Stimulated activated CD8-positive, alpha-beta memory T cell treated with anti-CD3 and anti-CD28 coated beads, Interleukin-15, amount 100 ng/mL, for 24 hours (primary cell): ENCODE data around the gene SCEL.
"Not testable (repeated sequence)": the region's sequence is repeated elsewhere in the genome, so short reads cannot be mapped to it uniquely, and the experiment has no call there.

Experiments
- DNase-seq: peaks from one replicate; pipeline ENCODE4 v3.0.0-alpha.2; 2020; ENCODE audit warnings: low read depth

SCEL gene

GRCh38 chr13:77558016-77558415, 22.5 kb downstream of the SCEL start:
- DNase-seq = no peak

- DNase-seq = no peak
Measured at GRCh38 chr13:77563111-77563510, 27.6 kb downstream of the SCEL start.

DNA sequence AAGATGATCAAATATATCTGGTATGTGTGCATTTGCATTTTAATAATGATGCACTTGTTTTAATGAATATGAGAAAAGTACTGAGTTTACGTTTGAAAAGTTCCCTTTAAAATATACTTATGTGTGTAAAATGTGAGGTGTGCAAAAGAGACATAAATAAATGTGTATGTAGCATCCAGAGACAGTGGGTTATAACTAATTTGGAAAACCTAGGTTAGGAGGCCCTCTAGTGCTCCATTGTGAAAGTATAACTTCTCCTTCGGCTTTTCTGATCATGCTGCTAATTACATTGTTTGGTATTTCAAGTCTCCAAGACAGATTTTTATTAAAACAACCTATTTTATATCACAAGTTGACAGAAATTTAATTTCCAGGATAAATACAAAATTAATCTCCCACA, 30.1 kb downstream of the SCEL start:
- DNase-seq = no peak

DNA sequence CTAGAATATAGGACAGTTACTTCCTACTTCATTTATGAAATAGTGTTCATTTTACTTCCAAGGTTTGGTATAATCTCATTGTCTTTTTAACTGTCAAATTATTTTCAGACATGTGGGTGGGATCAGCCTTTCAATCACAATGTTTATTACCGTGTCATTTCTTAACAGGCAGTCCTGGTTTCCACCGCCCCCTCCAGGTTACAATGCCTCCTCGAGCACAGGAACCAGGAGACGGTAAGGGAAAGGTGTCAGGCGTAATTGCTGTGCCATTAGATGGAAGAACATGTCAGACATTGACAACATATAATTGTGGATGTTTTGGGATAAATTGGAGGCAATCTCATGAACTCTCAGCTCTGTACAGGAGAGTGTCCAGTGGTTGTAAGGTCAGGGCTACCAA, 36.5 kb downstream of the SCEL start:
- no peak for DNase-seq

DNA sequence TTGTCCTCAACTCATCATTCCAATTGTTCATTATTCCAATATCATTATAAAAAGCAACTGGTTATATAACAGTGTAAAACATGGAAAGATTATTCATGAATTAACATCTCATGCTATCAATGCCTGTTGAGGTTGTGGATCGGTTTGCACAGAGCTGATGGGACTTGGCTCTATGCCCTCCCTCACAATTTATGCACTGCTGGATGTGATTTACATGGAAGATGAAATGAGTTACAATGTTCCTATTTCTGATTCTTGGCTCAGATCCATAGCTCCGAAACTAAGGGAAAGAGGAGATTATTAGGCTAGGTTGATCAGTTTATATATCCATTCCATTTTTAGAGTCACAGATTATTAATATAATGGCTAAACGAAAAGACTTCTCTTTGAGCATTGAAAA, 38.6 kb downstream of the SCEL start:
- no peak for DNase-seq

DNA sequence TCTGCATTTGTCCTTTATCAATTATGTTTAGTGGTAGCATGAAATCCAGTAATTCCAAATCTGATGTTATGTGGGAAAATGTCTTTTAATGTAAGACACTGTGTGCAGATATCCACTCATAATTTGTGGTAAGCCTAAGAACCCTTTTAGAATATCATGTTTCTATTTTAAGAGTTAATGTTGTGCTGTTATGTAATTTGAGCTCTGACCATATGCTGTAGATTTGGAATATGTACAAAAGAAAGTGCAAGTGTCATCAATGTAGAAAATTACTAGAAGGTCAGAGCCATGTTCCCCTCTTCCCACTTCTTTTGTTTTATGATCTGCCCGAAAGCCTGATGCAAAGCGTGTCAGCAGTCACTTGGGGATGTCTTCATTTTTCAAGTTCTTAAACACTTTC, 44.5 kb downstream of the SCEL start:
- no peak for DNase-seq

- no peak for DNase-seq
Measured at GRCh38 chr13:77580748-77581147, 45.2 kb downstream of the SCEL start.

DNA sequence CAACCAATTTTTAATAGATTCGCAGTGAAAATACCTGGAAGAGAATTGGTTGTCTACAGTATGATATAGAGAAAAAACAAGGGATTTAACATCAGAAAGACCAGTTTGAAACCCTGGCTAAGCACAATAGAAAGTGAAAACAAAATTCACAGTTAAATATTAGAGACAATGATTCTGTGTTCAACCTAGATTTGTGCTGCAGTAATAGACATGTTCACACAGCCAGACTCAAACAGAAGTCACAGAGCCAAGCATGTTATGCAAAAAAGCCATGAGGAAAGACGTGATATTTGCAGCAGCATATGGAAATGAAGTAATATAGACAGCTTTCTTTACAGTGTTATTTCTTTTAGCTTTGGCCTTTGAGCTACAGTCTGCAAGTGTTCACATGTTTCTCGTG, 48.1 kb downstream of the SCEL start:
- no peak for DNase-seq

DNA sequence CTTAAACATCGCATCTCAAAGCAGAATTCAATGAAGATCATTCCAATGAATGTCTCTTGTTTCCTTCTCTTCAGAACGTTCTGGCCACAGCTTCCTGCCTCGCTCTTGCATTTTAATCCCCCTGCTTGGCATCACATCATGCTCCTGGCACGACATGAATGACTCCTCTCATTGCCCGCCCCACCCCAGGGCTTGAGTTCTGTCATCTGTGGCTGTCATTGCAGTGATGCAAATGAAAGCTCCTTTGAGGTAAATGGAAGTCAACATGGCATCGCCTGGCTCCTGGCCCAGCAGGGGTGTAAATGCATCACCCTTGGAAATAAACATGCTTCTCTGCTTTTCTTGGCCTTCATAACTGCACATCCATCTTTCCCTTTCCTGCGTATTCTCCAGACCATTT, 48.6 kb downstream of the SCEL start:
- no peak for DNase-seq

DNA sequence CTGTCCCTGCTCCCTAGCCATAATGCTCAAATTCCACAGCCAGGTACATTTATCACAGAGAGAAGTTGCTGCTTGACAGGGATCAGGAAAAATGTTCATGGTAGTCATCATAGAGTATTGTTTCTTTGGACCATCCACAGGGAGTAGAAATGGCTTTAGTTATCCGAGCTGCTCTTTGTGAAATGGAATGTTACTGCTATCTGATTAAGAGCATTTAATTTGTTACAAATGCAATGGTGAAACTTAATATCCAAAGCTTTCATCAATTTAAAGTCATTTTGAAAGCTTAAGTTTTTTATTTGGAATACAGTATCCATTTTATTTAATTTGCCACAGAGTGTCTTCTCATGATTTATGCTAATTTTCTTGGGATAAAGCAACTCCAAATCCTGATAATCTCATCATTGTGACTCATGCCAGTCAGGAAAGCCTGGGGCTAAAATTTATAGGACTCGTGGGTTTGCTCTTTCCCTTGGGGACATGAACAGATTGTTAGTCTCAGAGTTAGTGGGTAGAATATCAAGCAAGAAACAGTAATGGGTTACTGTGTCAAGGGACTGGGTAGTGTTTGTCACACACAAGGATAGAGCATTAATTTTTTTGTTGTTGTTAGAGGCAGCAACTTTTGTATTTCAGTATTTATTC, 59.8 kb downstream of the SCEL start:
- no peak for DNase-seq

- DNase-seq = no peak
Measured at GRCh38 chr13:77596777-77597176, 61.3 kb downstream of the SCEL start.

DNA sequence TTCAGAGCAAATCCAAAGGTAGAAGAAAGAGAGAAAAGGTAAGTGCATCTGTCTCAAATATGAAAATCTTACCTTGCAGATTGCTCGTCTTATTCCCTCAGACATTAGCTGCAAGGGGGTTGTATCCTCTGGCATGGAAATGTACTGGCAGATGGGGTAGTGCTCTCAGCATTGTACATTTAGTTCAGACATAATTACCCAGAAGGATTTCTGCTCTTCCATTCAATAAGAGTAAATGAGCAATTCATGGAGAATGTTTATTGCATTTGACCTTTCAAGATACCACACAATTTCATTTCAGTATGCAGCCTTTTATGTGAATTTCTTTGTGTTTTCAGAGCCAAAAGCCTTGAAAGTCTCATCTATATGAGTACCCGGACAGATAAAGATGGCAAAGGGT, 63.8 kb downstream of the SCEL start:
- DNase-seq = no peak

- DNase-seq = no peak
Measured at GRCh38 chr13:77600701-77601100, 65.2 kb downstream of the SCEL start.

- DNase-seq = no peak
Measured at GRCh38 chr13:77611068-77611467, 75.6 kb downstream of the SCEL start.

DNA sequence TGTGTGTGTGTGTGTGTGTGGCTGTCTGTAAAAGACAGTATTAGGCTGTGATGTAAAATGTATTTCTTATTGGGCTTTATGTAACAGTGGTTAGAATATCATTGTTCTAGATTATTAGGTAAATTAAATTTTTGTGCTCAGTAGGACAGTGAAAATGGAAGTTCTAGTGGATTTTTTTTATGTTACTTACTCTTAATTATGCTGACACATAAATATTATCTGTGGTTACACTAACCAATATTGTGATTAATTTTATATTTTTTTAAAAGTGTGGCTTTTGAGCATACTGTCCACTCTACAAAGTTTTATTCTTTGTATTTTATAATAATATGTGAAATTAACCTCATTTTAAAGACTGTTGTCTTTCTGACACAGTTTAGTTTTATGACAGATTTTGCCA, 80.5 kb downstream of the SCEL start:
- no peak for DNase-seq

- DNase-seq = no peak
Measured at GRCh38 chr13:77619655-77620054, 84.1 kb downstream of the SCEL start.

GRCh38 chr13:77620138-77620537, 84.6 kb downstream of the SCEL start:
- no peak for DNase-seq

DNA sequence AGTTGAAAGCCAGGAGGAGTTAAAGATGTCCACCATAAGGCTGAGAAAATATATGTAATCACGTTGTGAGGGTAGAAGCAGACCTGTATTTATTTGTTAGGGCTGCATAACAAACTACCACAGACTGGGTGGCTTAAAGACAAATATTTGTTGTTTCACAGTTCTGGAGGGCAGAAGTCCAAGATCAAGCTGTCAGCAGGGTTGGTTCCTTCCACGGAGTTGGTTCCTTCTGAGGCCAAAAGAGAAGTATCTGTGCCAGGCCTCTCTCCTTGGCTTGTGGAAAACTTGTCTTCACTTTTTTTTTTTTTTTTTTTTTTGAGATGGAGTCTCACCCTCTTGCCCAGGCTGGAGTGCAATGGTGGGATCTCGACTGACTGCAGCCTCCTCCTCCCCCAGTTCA, 88.3 kb downstream of the SCEL start:
- DNase-seq = no peak

DNA sequence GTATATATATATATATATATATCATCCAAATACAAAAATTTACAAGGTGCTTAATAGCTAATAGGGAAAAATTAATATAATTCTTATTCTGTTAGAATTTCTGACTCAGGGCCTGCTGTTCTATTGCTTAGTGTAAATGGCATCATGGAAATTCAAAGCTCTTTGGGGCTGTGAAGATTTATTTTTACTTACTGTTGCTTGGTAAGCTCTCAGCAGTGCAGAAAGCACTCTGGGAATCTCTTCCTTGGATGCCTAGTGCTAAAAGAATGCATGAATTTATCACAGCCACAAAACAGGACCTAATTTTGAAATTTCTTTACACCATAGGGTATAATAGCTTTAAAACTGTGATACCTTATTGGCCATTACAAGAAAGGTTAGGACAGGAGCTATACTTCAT, 92.7 kb downstream of the SCEL start:
- no peak for DNase-seq

DNA sequence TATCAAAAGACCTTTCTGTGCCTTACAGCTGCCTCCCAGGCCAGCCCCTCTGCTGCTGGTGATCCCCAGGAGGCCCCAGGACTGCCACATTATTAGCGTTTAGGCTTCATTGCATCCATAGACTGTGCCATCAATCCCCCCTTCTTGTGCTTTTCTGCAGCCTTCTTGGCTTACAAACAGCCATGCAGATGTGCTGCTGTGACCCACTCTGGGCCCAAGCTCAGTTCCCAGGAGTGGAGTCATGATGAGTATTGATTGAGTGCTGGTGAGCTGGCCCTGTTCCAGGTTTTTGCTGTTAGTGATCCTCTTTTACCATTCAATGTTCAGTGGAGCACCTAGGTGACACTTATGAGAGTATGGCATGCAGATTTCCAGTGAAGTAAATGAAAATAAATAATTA, 102.1 kb downstream of the SCEL start:
- DNase-seq = no peak

DNA sequence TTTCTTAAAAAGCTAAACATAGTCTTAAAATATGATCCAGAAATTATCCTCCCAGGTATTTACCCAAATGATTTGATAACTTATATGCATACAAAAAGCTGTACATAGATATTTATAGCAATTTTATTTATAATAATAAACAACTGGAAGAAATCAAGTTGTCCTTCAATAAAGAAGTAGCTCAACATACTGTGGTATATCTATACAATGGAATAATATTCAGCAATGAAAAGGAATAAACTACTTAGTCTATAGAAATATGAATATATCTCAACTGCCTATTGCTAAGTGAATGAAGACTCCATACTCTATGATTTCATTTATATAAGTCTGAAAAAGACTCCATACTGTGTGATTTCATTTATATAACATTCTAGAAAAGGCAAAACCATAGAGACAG, 114.9 kb downstream of the SCEL start:
- no peak for DNase-seq

DNA sequence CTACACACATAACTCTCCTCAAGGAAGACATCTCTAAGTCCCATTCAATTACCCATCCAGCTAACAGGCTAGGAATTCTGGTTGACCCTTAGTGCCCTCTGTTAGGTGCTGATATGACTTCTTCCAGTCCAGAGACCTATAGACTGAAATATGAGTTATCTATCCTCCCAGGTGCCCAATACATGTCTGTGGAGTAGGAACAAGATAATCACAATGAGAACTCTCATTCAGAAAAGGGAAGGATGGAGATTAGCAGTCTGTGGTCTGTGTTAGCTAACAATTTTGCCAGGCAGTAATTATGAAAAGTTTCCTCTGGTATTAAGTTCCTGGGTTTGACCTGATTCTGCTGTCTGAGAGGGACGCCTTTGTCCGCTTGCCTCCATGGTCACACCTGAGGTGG, 117.8 kb downstream of the SCEL start:
- no peak for DNase-seq

DNA sequence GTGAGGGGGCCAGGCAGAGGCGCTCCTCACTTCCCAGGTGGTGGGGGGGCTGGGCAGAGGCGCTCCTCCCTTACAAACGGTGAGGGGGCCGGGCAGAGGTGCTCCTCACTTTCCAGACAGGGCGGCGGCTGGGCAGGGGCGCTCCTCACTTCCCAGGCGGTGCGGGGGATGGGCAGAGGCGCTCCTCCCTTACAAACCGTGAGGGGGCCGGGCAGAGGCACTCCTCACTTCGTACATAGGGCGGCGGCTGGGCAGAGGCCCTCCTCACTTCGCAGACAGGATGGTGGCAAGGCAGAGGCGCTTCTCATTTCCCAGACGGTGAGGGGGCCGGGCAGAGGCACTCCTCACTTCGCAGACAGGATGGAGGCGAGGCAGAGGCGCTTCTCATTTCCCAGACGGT, 124.5 kb downstream of the SCEL start:
- not testable (repeated sequence) for DNase-seq

- no peak for DNase-seq
Measured at GRCh38 chr13:77660841-77661250, 125.3 kb downstream of the SCEL start.

- not testable (repeated sequence) for DNase-seq
Measured at GRCh38 chr13:77662301-77662700, 126.8 kb downstream of the SCEL start.
